Body of pancreas (tissue), 4 donors: Measurements from ENCODE around the gene RABAC1.

Experiments used
- CTCF ChIP-seq, 7 experiments: fragments of 450-650 bp in 4 of 7; fragments of 200-600 bp in 3 of 7; sonication (generic) in 3 of 7; IDR thresholded peaks; one replicate each; pipeline ENCODE4 v1.5.1; 2016 to 2019; ENCODE audit warnings: antibody characterized with exemption in 7 of 7
- POLR2A ChIP-seq, 3 donors: fragments of 450-650 bp; IDR thresholded peaks; one replicate each; pipeline ENCODE4 v1.6.1; 2016; ENCODE audit warnings: antibody characterized with exemption in 3 of 3, mild to moderate bottlenecking in 2 of 3

- TF ChIP-seq CTCF (IDR thresholded peaks at IDR 0.05) (no peak), POLR2A (IDR thresholded peaks at IDR 0.05) (no peak)
These were observed 32.2 kb downstream of the RABAC1 start for GRCh38 chr19:41926763-41927496.
